Fibroblast of lung (primary cell): ENCODE results near the gene ADRM1. TPM values are rescaled to one million over a fixed set of nuclear protein-coding genes. Genes with fewer than 3 reads are reported as not detected.

Experiments
- DNase-seq, 2 donors: peaks; one replicate each; pipeline versions ENCODE4 v3.0.0 to v3.0.0-alpha.2; 2010; ENCODE audit warnings: low read depth in 2 of 2
- H2AFZ ChIP-seq: 2 replicates; pipeline ENCODE4 v1.5.1; 2012; ENCODE audit warnings: low read length, control low read depth, inconsistent platforms
- H3K27ac ChIP-seq: 2 replicates; pipeline ENCODE4 v1.5.1; 2011; ENCODE audit warnings: low read length, control low read depth; ENCODE audit not compliant: insufficient read depth
- H3K27me3 ChIP-seq: 2 replicates; pipeline ENCODE4 v1.5.1; 2011; ENCODE audit warnings: mild to moderate bottlenecking, low read length; ENCODE audit not compliant: control insufficient read depth, insufficient read depth
- H3K36me3 ChIP-seq: 2 replicates; pipeline ENCODE4 v1.5.1; 2011; ENCODE audit warnings: low read length; ENCODE audit not compliant: control insufficient read depth, insufficient read depth
- H3K4me1 ChIP-seq: 2 replicates; pipeline ENCODE4 v1.5.1; 2011; ENCODE audit warnings: low read length; ENCODE audit not compliant: control insufficient read depth, insufficient read depth; ENCODE audit errors: extremely low read depth
- H3K4me2 ChIP-seq: 2 replicates; pipeline ENCODE4 v1.5.1; 2011; ENCODE audit warnings: low read length, control low read depth; ENCODE audit not compliant: insufficient read depth; ENCODE audit errors: extremely low read depth
- H3K4me3 ChIP-seq, 4 experiments: fragments of 200-600 bp in 1 of 4; sonication (generic) in 1 of 4; replicated peaks in 1 of 4; 2 replicates each; pipeline ENCODE4 v1.5.1; 2011 to 2016; ENCODE audit warnings: low read length in 4 of 4, low read depth in 3 of 4, mild to moderate bottlenecking in 3 of 4, control low read depth in 2 of 4, inconsistent platforms in 1 of 4, mixed read lengths in 1 of 4; ENCODE audit not compliant: insufficient read depth in 1 of 4; ENCODE audit errors: control extremely low read depth in 1 of 4
- H3K79me2 ChIP-seq: 2 replicates; pipeline ENCODE4 v1.5.1; 2012; ENCODE audit warnings: mild to moderate bottlenecking, low read length, inconsistent platforms; ENCODE audit not compliant: control insufficient read depth, insufficient read depth
- H3K9ac ChIP-seq: 2 replicates; pipeline ENCODE4 v1.5.1; 2011; ENCODE audit warnings: mild to moderate bottlenecking, low read length, control low read depth; ENCODE audit not compliant: insufficient read depth
- H3K9me3 ChIP-seq: 2 replicates; pipeline ENCODE4 v1.5.1; 2012; ENCODE audit warnings: low read depth, low read length; ENCODE audit not compliant: control insufficient read depth, insufficient read depth
- H4K20me1 ChIP-seq: 2 replicates; pipeline ENCODE4 v1.5.1; 2011; ENCODE audit warnings: low read length; ENCODE audit not compliant: control insufficient read depth, insufficient read depth; ENCODE audit errors: extremely low read depth
- EZH2 ChIP-seq: IDR thresholded peaks from 2 replicates; pipeline ENCODE4 v1.5.1; 2012; ENCODE audit warnings: low read length, control low read depth, mild to moderate bottlenecking; ENCODE audit errors: missing control alignments
- polyA plus RNA-seq, 2 donors: library from polyadenylated mRNA; depleted of rRNA in 1 of 2; stranded (reverse) in 1 of 2; unstranded in 1 of 2; fragments of >200 nt; gene quantifications; 2 replicates each; pipeline ENCODE4 v1.2.1, GENCODE V29; 2011 to 2012; ENCODE audit warnings: missing spikeins in 1 of 2
- total RNA-seq: library from RNA; depleted of rRNA; stranded (reverse); fragments of >200 nt; gene quantifications from 2 replicates; pipeline ENCODE4 v1.2.1, GENCODE V29; 2014
- TF ChIP-seq, protein P1 (sequence below), 2 donors: IDR thresholded peaks in 1 of 2; conservative IDR thresholded peaks in 1 of 2; 1 replicate in 1 of 2; 2 replicates in 1 of 2; pipeline ENCODE4 v1.5.1; 2011 to 2012; ENCODE audit warnings: low read length in 2 of 2, control low read depth in 1 of 2, inconsistent platforms in 1 of 2, low read depth in 1 of 2, mild to moderate bottlenecking in 1 of 2

ADRM1 gene
- total and polyA plus RNA-seq, 2 donors (not counting 1 experiment from before 2014, with no cell fraction given) = 41.2 to 71.3 TPM

- H3K9me3 ChIP-seq = no peaks in the 10 kb centered on the region
- H3K27me3 ChIP-seq = no peaks in the 10 kb centered on the region
- no peak for DNase-seq
- peaks cover 5% of the 10 kb centered on the region for H3K36me3 ChIP-seq
- H4K20me1 ChIP-seq = no peaks in the 10 kb centered on the region
- H3K4me1 ChIP-seq = peaks cover 2% of the 10 kb centered on the region
- no peak overlapping the region for H3K27ac ChIP-seq
- no peak overlapping the region for H2AFZ ChIP-seq
- peaks cover 3% of the 10 kb centered on the region for H3K79me2 ChIP-seq
- TF ChIP-seq, protein P1, sequence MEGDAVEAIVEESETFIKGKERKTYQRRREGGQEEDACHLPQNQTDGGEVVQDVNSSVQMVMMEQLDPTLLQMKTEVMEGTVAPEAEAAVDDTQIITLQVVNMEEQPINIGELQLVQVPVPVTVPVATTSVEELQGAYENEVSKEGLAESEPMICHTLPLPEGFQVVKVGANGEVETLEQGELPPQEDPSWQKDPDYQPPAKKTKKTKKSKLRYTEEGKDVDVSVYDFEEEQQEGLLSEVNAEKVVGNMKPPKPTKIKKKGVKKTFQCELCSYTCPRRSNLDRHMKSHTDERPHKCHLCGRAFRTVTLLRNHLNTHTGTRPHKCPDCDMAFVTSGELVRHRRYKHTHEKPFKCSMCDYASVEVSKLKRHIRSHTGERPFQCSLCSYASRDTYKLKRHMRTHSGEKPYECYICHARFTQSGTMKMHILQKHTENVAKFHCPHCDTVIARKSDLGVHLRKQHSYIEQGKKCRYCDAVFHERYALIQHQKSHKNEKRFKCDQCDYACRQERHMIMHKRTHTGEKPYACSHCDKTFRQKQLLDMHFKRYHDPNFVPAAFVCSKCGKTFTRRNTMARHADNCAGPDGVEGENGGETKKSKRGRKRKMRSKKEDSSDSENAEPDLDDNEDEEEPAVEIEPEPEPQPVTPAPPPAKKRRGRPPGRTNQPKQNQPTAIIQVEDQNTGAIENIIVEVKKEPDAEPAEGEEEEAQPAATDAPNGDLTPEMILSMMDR (conservative IDR thresholded peaks at IDR 0.05 in 1 of 2, IDR thresholded peaks at IDR 0.05 in 1 of 2; ENCODE audit: low read depth in 1 of 2, low read length in 2 of 2) = no peak
- TF ChIP-seq EZH2 = no peak
- no peak overlapping the region for H3K4me3 ChIP-seq
- H3K4me2 ChIP-seq = no peak overlapping the region
- H3K9ac ChIP-seq = no peak overlapping the region
Measured at GRCh38 chr20:62255976-62256375, 46.8 kb upstream of the ADRM1 start.

DNA sequence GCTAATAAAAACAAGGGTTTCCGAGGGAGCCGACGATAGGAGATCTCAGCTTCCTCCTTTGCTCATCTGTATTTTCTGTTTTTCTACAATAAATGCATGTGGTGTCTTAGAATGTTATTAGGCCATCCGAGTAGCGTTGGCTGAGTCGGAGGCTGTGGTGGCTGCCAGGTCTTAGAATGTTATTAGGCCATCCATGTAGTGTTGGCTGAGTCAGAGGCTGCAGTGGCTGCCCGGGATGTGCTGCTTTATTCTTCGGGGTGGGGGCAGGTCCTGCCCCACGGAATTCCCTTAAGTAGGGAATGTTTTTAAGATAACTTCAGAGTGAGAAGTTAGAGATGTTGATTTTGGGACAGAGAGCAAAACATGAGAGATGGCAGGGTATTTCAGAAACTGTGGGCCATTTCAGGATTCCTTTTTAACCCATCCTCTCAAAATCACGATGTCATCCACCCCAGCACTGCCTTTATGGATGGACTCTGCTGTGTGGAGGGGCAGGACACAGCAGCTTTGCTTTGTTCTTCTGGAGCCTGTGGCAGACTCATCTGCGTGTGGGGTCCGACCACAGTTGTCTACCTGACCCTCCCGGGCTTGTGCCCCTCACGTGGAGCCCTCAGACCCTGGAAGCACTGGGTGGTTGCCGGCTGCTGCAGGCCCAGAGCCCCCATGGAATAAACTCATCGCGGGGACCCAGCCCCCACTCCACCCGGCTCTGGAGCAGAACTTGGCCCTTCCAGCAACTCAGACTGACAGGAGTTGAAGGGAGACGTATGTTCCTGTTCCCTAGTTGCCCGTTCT, 44.1 kb upstream of the ADRM1 start:
- no peaks in the 10 kb centered on the region for H3K79me2 ChIP-seq
- no peak overlapping the region for H3K4me2 ChIP-seq
- no peaks in the 10 kb centered on the region for H3K27me3 ChIP-seq
- peak; percentile 65 to 80 for DNase-seq
- H3K27ac ChIP-seq = no peak overlapping the region
- H3K9me3 ChIP-seq = no peaks in the 10 kb centered on the region
- H3K4me3 ChIP-seq = no peak overlapping the region
- H4K20me1 ChIP-seq = no peaks in the 10 kb centered on the region
- no peak overlapping the region for H3K9ac ChIP-seq
- peaks cover 7% of the 10 kb centered on the region for H3K36me3 ChIP-seq
- H3K4me1 ChIP-seq = peaks cover 2% of the 10 kb centered on the region
- H2AFZ ChIP-seq = no peak overlapping the region
- no peak for TF ChIP-seq EZH2
- TF ChIP-seq, protein P1 (conservative IDR thresholded peaks at IDR 0.05 in 1 of 2, IDR thresholded peaks at IDR 0.05 in 1 of 2; ENCODE audit: low read depth in 1 of 2, low read length in 2 of 2) = no peak

DNA sequence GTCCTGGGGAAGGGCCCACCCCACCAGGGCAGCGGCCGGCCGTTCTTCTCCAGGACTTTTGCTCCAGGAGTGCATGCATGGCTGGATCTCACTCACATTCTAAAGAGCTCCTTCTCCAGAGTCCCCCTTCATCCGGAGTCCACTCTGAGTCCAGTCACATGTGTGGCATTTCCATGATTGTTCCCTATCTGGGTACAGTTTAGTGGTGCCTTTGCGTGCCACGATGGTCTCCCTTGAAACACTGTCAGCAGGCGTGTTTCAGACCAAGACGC, 43.6 kb upstream of the ADRM1 start:
- H3K36me3 ChIP-seq = peaks cover 7% of the 10 kb centered on the region
- no peaks in the 10 kb centered on the region for H3K79me2 ChIP-seq
- no peak overlapping the region for H3K9ac ChIP-seq
- TF ChIP-seq, protein P1 (conservative IDR thresholded peaks at IDR 0.05 in 1 of 2, IDR thresholded peaks at IDR 0.05 in 1 of 2; ENCODE audit: low read depth in 1 of 2, low read length in 2 of 2) = no peak
- TF ChIP-seq EZH2 = no peak
- no peak for DNase-seq
- no peak overlapping the region for H3K27ac ChIP-seq
- H3K9me3 ChIP-seq = no peaks in the 10 kb centered on the region
- no peaks in the 10 kb centered on the region for H3K27me3 ChIP-seq
- peaks cover 2% of the 10 kb centered on the region for H3K4me1 ChIP-seq
- no peaks in the 10 kb centered on the region for H4K20me1 ChIP-seq
- no peak overlapping the region for H2AFZ ChIP-seq
- H3K4me3 ChIP-seq = no peak overlapping the region
- H3K4me2 ChIP-seq = no peak overlapping the region
